SK-N-SH (cell line): ENCODE data around the gene OBSL1. TPM values are rescaled to one million over a fixed set of nuclear protein-coding genes. Genes with fewer than 3 reads are reported as not detected.
A peak's percentile ranks its signal among the peaks of the same experiment; 100 is the strongest.

ENCODE experiments used
- CTCF ChIA-PET: fragments of 300-600, 350-600 bp; formaldehyde crosslinking; extraction: SDS; loops from one replicate; lab custom pipeline; 2021; lab: Yijun Ruan, JAX
- POLR2A ChIA-PET: fragments of 350-600 bp; sonication (Branson Sonifier 250); formaldehyde crosslinking; extraction: SDS; loops from one replicate; lab custom pipeline; 2020; ENCODE audit warnings: antibody characterized with exemption, inconsistent platforms; lab: Yijun Ruan, JAX
- DNase-seq: peaks from one replicate; pipeline ENCODE4 v3.0.0; 2012
- H2AFZ ChIP-seq: fragments of 200-600 bp; sonication (generic); 2 replicates; pipeline ENCODE4 v1.8.1; 2016; ENCODE audit warnings: antibody characterized with exemption, mild to moderate bottlenecking, low read depth
- H3F3A ChIP-seq: fragments of 200-600 bp; sonication (generic); replicated peaks from 2 replicates; pipeline ENCODE3; 2016; ENCODE audit warnings: antibody characterized with exemption, mild to moderate bottlenecking; ENCODE audit not compliant: insufficient read depth
- H3K27ac ChIP-seq, 2 experiments: fragments of 200-500 bp in 1 of 2; fragments of 200-600 bp in 1 of 2; sonication (Bioruptor generic) in 1 of 2; sonication (generic), shearing (Covaris generic) in 1 of 2; 2 replicates each; pipeline versions ENCODE4 v1.5.1 to v1.6.1; 2014 to 2016; ENCODE audit warnings: low read depth in 2 of 2, inconsistent platforms in 1 of 2, low read length in 1 of 2, mild to moderate bottlenecking in 1 of 2, mixed read lengths in 1 of 2
- H3K27me3 ChIP-seq: fragments of 200-600 bp; sonication (generic), shearing (Covaris generic); 2 replicates; pipeline ENCODE4 v1.6.1; 2016; ENCODE audit warnings: mixed run types; ENCODE audit not compliant: insufficient read depth
- H3K36me3 ChIP-seq, 2 experiments: fragments of 200-500 bp in 1 of 2; fragments of 200-600 bp in 1 of 2; sonication (Bioruptor generic) in 1 of 2; sonication (generic) in 1 of 2; replicated peaks in 1 of 2; 2 replicates each; pipeline versions ENCODE3 to v1.5.1; 2014 to 2016; ENCODE audit warnings: low read length in 1 of 2, mild to moderate bottlenecking in 1 of 2; ENCODE audit not compliant: insufficient read depth in 2 of 2, control insufficient read depth in 1 of 2
- H3K4me1 ChIP-seq, 2 experiments: fragments of 200-500 bp in 1 of 2; fragments of 200-600 bp in 1 of 2; sonication (Bioruptor generic) in 1 of 2; sonication (generic), shearing (Covaris generic) in 1 of 2; 2 replicates each; pipeline versions ENCODE4 v1.5.1 to v1.6.1; 2014 to 2016; ENCODE audit warnings: low read depth in 1 of 2, low read length in 1 of 2, mixed run types in 1 of 2; ENCODE audit not compliant: insufficient read depth in 2 of 2, control insufficient read depth in 1 of 2
- H3K4me2 ChIP-seq: fragments of 200-600 bp; sonication (generic), shearing (Covaris generic); 2 replicates; pipeline ENCODE4 v1.6.1; 2017; ENCODE audit warnings: mixed run types
- H3K4me3 ChIP-seq, 2 experiments: fragments of 200-500 bp in 1 of 2; fragments of 200-600 bp in 1 of 2; sonication (Bioruptor generic) in 1 of 2; sonication (generic), shearing (Covaris generic) in 1 of 2; 2 replicates each; pipeline versions ENCODE4 v1.5.1 to v1.8.1; 2014 to 2016; ENCODE audit warnings: low read depth in 2 of 2, inconsistent platforms in 1 of 2, low read length in 1 of 2, mild to moderate bottlenecking in 1 of 2, mixed read lengths in 1 of 2, moderate library complexity in 1 of 2
- H3K79me2 ChIP-seq: fragments of 200-600 bp; sonication (generic); 2 replicates; pipeline ENCODE4 v1.8.1; 2017; ENCODE audit warnings: mild to moderate bottlenecking; ENCODE audit not compliant: insufficient read depth
- H3K9ac ChIP-seq: fragments of 200-600 bp; sonication (generic); 2 replicates; pipeline ENCODE4 v1.6.1; 2017; ENCODE audit warnings: mixed run types
- H3K9me2 ChIP-seq: fragments of 200-600 bp; sonication (generic); 2 replicates; pipeline ENCODE4 v1.6.1; 2017; ENCODE audit warnings: mixed run types
- H3K9me3 ChIP-seq: fragments of 200-600 bp; sonication (generic); 2 replicates; pipeline ENCODE4 v1.6.1; 2017; ENCODE audit warnings: mixed run types, mild to moderate bottlenecking, moderate library complexity
- H4K20me1 ChIP-seq: fragments of 200-600 bp; sonication (generic); 2 replicates; pipeline ENCODE4 v1.6.1; 2017; ENCODE audit warnings: mild to moderate bottlenecking, mixed run types; ENCODE audit not compliant: insufficient read depth
- CTCF ChIP-seq: fragments of 200-600 bp; sonication (generic); IDR thresholded peaks from 2 replicates; pipeline ENCODE4 v1.6.1; 2017; ENCODE audit warnings: antibody characterized with exemption, mild to moderate bottlenecking, moderate library complexity
- EZH2phosphoT487 ChIP-seq: fragments of 200-600 bp; sonication (generic); IDR thresholded peaks from 2 replicates; pipeline ENCODE4 v1.6.1; 2017; ENCODE audit warnings: low read depth, mixed run types, mild to moderate bottlenecking, antibody characterized with exemption, moderate library complexity, borderline replicate concordance
- FOSL2 ChIP-seq: IDR thresholded peaks from 2 replicates; pipeline ENCODE4 v1.4.0; 2012; ENCODE audit warnings: low read depth, mild to moderate bottlenecking, moderate library complexity, borderline replicate concordance
- FOXM1 ChIP-seq: IDR thresholded peaks from 2 replicates; pipeline ENCODE4 v1.4.0; 2012; ENCODE audit warnings: low read depth, mild to moderate bottlenecking
- NFIC ChIP-seq: IDR thresholded peaks from 2 replicates; pipeline ENCODE4 v1.4.0; 2012; ENCODE audit warnings: borderline replicate concordance
- POLR2AphosphoS5 ChIP-seq: IDR thresholded peaks from 2 replicates; pipeline ENCODE4 v1.6.1; 2012; ENCODE audit warnings: low read depth, low read length
- RCOR1 ChIP-seq: fragments of 150-350 bp; IDR thresholded peaks from 2 replicates; pipeline ENCODE4 v1.6.1; 2017; ENCODE audit warnings: antibody characterized with exemption, low read length
- REST ChIP-seq: IDR thresholded peaks from 2 replicates; pipeline ENCODE4 v1.6.1; 2012; ENCODE audit warnings: mild to moderate bottlenecking, low read depth, low read length, moderate library complexity
- RFX5 ChIP-seq: IDR thresholded peaks from 2 replicates; pipeline ENCODE4 v1.6.1; 2012; ENCODE audit warnings: mild to moderate bottlenecking, improper control_type of control experiment, low read length
- RXRA ChIP-seq: IDR thresholded peaks from 2 replicates; pipeline ENCODE4 v1.4.0; 2012; ENCODE audit warnings: low read depth, mild to moderate bottlenecking, borderline replicate concordance
- TAF1 ChIP-seq: IDR thresholded peaks from 2 replicates; pipeline ENCODE4 v1.6.1; 2012; ENCODE audit warnings: low read depth, mild to moderate bottlenecking, low read length, moderate library complexity, borderline replicate concordance
- TCF12 ChIP-seq: IDR thresholded peaks from 2 replicates; pipeline ENCODE4 v1.4.0; 2012
- TEAD4 ChIP-seq: IDR thresholded peaks from 2 replicates; pipeline ENCODE4 v1.4.0; 2012; ENCODE audit warnings: mild to moderate bottlenecking, borderline replicate concordance; ENCODE audit not compliant: insufficient read depth
- ZBTB33 ChIP-seq: IDR thresholded peaks from 2 replicates; pipeline ENCODE4 v1.4.0; 2012; ENCODE audit warnings: low read depth, borderline replicate concordance
- WGBS: methylation state at CpG from one replicate; pipeline ENCODE4 v1.1.6; 2017; ENCODE audit warnings: low lambda C conversion rate; 5-methylcytosine and 5-hydroxymethylcytosine counted together
- polyA plus RNA-seq, 3 experiments: library from polyadenylated mRNA; depleted of rRNA; stranded (reverse); fragments of >200 nt; gene quantifications; 2 replicates each; pipeline ENCODE4 v1.2.3, GENCODE V29; 2012

The OBSL1 gene
- polyA plus RNA-seq, 1 of the 3 experiments (the other 2 are of a cell fraction), result 93.0 TPM

- H3K27me3 ChIP-seq, result no peaks in the 10 kb centered on the region
- H3K4me1 ChIP-seq, result peaks cover 3 to 21% of the 10 kb centered on the region in 2 experiments; a peak in 1 of 4 replicates
- no peak overlapping the region for H2AFZ ChIP-seq
- H4K20me1 ChIP-seq, result no peaks in the 10 kb centered on the region
- H3K79me2 ChIP-seq, result peaks cover 4% of the 10 kb centered on the region; the same call in 1 of the 2 replicates
- H3K4me2 ChIP-seq, result peak overlapping the region; percentile 81
- no peaks in the 10 kb centered on the region for H3K9me2 ChIP-seq
- H3K9ac ChIP-seq, result no peak overlapping the region
- H3K9me3 ChIP-seq, result no peaks in the 10 kb centered on the region
- H3K27ac ChIP-seq, result no peak overlapping the region
- TF ChIP-seq TEAD4, result no peak
- no peak for TF ChIP-seq REST
- TF ChIP-seq FOSL2, result no peak
- TF ChIP-seq TAF1, result no peak
- TF ChIP-seq FOXM1, result no peak
- TF ChIP-seq POLR2AphosphoS5, result no peak
- TF ChIP-seq EZH2phosphoT487, result no peak
- no peak for TF ChIP-seq RFX5
- no peak for TF ChIP-seq TCF12
- TF ChIP-seq NFIC, result no peak
- TF ChIP-seq RCOR1, result no peak
- TF ChIP-seq, all 33 proteins: peak for 0
- Histone ChIP-seq H3K36me3 (peaks cover 8 to 29% of the 10 kb centered on the region in 2 experiments), H3F3A (peaks cover 6% of the 10 kb centered on the region), H3K4me3 (peak overlapping the region; percentile 65 to 82)
- CTCF ChIA-PET, result interaction anchor here (2.8 to 5.5 kb wide), 2 partner anchors 9 to 12 kb away, joined by 9 to 48 read pairs; no protein-coding TSS in a partner anchor
- DNase-seq, result no peak
- POLR2A ChIA-PET, result interaction anchor here (3.8 kb wide), 1 partner anchor 27 kb away, joined by 56 read pairs; the partner anchor contains the start of gene STK11IP
- 85% methylated on average over 6 of the region's 6 CpGs for WGBS
Measured at GRCh38 chr2:219569635-219570034, 1.7 kb downstream of the OBSL1 start.

GRCh38 chr2:219569041-219569440, 2.3 kb downstream of the OBSL1 start:
- Histone ChIP-seq H3K36me3 (peaks cover 8 to 29% of the 10 kb centered on the region in 2 experiments), H3K79me2 (peaks cover 4% of the 10 kb centered on the region; the same call in 1 of the 2 replicates), H3K27me3 (no peaks in the 10 kb centered on the region), H3K27ac (no peak overlapping the region), H3K4me2 (no peak overlapping the region), H3K9me3 (no peaks in the 10 kb centered on the region), H3K4me3 (no peak overlapping the region), H3F3A (peaks cover 6% of the 10 kb centered on the region), H4K20me1 (no peaks in the 10 kb centered on the region), H3K9me2 (no peaks in the 10 kb centered on the region), H3K4me1 (peaks cover 3 to 21% of the 10 kb centered on the region in 2 experiments; a peak in 1 of 4 replicates), H2AFZ (no peak overlapping the region), H3K9ac (no peak overlapping the region)
- CTCF ChIA-PET, result interaction anchor here (2.8 to 5.5 kb wide), 2 partner anchors 9 to 12 kb away, joined by 9 to 48 read pairs; no protein-coding TSS in a partner anchor
- no peak for DNase-seq
- POLR2A ChIA-PET, result interaction anchor here (2.6 kb wide), 1 partner anchor 28 kb away, joined by 12 read pairs; the partner anchor contains the start of gene STK11IP
- WGBS, result 97% methylated on average over 6 of the region's 6 CpGs
- TF ChIP-seq TAF1 (no peak), RXRA (no peak), NFIC (no peak), ZBTB33 (no peak), CTCF (no peak), REST (no peak)
